ENCODE results near the gene ABCC9.

The ABCC9 gene

DNA sequence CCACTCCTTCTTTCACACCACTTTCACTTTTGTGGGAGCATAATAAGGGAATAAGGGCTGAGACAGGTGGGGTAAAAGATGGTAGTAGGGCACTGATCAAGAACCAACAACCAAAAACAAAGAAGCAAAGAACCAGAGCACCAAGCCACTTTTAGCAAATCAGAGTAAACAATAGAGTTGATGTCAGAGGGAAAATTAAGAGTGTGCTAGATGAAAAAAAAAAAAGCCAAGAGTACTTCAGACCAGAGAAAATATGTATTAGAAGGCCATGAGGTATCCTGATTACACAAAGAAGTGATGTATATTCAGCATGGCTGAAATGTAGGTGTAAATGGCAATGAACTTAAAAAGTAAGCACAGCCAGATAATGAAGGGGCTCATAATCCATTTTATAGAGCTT is 75.4 kb downstream of the ABCC9 start:
- DNase-seq = no peak

DNA sequence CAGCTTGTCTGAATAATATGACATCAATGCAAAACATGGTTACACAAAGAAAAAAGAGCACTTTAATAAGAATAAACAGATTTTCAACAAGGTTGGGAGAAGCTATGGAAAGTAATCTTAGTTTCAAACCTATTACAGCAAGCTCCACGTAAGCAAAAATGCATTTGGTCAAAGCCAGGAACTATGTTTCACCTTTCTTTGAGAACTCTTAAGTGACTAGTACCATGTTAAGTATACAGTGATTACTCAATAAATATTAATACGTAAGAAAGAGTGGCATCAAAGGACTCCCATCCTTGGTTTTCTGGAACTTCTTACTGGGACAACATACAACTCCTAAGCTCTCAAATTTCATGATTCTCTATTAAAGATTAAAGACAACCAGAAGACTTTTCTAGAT is 80.7 kb downstream of the ABCC9 start:
- DNase-seq = no peak

DNA sequence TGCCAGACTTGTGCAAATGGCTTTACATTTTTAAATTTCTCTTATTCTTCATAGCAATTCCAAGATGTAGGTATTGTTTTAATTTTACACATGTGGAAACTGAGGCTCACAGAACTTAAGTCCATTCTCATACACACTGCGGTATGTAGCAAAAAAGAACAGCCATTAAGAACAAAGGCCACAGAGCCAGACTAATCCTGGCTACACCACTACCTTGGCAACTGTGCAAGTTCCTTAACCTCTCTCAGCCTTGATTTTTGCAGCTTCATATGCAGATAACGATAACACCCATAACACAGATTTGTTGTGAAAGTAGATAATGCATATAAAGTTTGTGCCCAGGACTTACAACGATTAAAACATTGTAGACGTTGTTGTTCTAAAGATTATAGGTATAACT is 81.1 kb downstream of the ABCC9 start:
- no peak for DNase-seq

DNA sequence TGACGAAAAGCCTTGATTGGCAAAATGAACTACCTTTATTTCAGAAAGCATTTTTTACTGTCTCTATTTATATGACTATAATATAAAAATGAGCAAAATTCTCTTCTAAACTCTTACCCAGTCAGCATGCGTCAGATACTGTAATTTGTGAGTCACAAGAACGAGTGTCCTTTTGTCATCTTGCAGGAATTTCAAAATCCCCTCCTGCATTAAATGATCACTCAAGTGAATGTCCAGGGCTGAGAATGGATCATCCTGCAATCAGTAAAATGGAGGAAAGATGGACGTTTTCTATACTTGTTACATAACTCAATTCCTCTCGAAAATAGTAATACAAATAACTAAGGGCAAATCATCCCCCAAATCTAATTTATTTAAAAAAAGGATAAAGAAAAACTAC is 89.0 kb downstream of the ABCC9 start:
- DNase-seq = no peak

DNA sequence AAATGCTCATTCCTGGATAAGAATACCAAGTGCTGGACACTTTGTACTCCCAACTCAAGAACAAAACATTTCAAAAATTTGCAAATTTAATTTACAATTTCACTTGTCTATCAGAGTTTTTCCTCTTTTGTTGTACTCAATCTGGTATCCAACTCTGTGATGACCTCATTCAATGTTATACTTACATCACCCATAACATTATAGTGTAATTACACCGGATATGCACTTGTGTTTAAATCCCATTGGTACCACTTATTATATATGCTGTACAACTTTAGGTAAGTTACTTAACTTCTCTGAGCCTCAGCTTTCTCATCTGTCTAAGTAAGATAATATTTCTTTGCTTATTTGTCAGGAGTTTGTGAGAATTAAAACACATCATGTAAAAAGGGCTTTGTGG is 90.1 kb downstream of the ABCC9 start:
- no peak for DNase-seq

DNA sequence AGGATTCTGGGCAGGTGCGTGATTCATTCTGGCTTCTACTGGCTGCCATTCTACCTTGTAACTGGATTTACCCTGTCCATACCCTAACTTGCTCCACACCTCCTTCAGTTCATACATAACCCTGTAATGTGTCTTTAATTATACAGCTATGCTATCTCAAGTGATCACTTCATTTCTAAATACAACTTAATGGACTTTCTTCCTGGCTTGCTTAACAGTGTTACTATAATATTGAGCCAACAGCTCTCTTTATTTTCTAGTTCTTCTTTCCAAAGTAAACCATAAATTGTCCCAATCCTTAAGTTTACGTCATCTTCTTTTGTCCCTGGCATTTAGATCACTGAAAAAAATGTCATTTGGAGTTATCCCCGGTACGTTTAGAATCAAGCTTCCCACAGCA is 90.8 kb downstream of the ABCC9 start:
- DNase-seq = no peak

DNA sequence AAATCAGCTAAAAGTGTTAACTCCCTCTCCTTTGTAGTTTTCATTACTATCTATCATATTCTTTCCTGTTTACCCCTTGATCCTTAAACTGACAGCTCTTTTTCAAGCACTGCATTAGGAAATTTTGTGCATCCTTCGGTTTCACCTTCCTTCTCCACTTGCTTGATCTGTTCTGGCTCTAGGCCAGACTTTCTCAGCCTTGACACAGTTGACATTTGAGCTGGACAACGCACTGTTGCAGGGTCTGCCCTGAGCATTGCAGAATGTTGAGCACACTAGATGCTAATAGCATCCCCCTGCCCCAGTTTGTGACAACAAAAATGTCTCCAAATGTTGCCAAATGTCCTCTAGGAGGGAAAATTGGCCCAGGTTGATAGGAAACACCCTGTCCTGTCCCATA is 91.3 kb downstream of the ABCC9 start:
- no peak for DNase-seq

DNA sequence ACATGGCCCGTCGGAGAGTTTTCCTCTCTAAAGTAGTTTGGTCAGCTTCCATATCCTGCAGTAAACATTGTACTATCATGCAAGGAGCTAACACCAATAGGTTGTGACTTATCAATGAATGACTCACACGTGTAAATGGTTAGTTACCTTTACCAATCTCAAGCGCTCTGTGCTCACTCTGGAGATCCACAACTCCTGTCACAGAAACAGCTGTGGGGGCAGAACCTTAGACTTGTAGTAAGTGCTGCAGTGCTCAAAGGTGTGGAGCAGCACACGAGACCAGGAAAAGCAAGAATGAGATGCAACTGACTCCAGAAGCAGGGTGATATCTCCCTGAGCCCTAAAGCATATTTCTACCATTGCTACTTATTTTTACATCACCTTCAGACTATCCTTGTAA is 93.0 kb downstream of the ABCC9 start:
- DNase-seq = no peak

DNA sequence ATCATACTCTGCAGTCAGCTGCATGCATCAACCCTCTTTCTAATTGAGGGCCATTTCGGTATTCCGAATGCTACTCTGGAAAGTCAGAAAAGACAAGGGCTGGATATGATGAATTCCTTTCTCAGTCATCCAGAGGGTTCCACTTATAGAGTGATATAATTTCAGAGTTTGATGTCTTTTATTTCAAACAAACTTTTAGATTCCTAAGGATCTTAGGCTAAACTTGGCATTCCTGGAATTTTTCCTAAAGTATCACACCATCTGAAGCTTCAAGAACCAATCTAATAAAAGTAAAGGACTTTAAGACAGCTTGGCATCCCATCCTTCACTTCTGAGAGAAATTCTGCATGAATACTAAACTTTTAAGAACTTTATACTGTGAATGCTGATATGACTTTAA is 97.4 kb downstream of the ABCC9 start:
- DNase-seq = no peak

DNA sequence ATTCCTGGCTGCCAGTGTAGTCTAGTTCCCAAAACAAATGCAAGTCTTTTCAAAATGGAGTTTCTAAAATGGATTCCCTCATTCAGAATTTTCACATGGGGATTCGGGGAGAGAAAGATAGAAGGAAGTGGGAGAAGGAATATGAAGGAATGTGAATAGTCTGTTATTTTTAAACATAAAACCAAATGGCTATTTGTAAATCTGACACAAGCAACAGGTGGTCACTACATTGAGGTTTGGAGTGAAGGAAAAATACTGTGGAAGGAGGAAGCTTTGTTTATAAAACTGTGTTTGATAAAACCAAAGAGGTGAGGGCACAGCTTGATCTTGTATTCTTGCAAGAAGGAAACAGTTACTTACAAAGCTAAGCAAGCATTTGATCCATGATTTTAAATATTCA is 101.5 kb downstream of the ABCC9 start:
- DNase-seq = no peak

DNA sequence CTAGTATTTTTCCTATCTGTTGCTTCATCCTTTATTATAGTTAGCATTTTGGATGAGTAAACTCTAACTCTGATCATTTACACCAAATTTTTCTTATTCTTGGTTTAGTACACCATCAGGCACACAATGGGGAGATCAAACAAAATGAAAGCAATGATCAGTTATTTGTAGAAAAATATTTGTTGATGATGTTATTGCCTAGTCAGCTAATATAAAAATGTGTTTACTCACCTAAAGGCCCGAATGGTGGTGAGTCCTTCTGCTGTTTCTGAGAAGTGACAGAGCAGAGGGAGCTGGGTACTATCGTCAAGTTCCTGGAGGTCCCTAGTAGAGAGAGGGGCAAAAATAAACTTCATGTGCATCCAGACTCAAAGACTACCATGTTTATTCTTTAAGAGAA is 103.4 kb downstream of the ABCC9 start:
- no peak for DNase-seq

DNA sequence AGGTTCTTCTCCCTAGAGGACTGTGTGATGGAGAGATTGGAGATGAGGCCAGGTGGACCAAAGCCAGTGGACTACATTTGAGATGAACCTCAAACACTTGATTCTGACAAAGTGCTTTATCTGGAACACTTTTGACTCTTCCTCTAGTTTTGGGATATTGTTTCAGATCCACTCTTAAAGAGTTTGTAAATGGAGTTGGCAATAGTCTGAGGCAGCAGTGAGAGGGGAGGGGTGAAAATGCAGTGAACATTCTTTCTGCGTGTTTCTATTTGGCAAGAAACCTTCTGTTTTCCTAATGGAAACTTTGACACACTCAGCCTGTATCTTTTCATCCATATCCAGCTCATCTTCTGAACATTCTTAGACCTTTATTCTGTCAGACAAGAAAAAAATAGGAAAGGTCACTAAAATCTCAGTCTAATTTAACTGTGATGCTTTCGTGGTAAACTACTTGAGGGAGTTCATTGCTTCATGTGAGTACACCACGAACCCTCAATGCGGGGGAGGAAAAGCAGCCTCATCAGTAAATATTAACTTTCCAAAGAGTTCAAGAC is 109.4 kb downstream of the ABCC9 start:
- DNase-seq = no peak

DNA sequence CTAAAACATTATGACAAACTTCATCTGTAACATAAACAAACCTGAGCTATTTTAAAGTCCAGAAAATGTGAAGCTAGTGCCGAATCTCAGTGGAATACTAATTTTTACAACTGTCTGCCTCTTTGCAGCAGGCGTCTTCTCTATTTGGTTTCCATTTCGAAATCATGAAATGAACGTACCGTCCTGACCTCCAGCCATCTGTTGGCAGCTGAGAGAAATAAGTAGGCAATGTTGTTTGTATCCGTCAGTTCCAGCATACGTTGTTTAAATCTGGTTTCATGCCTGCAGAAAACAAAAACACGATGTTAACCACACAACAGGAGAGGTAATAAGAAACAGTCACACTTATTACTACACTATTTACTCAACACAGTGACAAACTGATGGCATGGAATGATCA is 112.4 kb downstream of the ABCC9 start:
- no peak for DNase-seq

DNA sequence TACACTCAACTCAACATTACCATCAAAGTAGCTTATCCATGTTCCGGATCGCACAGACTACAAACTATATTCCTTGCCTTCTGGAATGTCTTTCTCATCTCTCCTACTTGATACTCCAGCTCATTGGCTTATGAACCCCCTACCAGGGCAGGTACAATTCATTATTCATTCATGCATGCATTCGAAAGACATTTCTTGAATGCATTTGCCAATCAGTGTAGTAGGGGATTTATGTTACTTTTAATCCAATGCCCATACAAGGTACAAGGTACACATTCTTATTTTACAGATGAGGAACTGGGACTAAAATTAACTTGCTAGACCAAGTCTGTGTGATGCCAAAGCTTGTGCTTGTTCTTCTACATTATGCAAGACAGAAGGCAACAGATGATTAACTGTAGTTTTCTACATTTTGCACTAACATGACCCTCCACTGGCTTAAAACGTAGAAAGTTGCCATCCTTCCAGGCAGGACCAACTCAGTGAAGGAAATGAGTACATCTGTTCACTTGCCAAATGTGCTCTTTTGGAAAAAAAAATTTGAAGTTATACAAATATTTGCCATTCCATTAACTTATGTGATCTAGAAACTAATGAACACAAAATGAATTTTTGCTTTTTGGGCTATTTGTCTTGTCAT is 113.0 kb downstream of the ABCC9 start:
- no peak for DNase-seq

DNA sequence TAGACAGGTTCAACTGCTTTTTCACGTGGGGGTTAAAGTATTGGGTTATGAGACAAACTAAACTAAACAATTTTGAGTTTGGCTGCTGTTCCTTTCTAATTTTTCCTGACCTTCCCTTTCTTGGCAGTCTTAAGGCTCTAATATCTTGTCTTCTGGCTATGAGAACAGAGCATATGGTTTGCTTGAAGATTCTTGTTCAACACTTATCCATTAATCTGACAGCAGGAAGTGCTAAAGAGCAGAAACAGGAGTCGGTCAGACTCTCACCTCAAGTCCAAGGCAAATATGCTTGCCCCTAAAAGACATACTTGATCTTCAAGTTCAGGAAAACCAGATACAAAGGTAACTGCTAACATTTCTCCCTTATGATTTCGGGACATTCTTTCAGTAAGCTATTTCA is 114.1 kb downstream of the ABCC9 start:
- DNase-seq = no peak

DNA sequence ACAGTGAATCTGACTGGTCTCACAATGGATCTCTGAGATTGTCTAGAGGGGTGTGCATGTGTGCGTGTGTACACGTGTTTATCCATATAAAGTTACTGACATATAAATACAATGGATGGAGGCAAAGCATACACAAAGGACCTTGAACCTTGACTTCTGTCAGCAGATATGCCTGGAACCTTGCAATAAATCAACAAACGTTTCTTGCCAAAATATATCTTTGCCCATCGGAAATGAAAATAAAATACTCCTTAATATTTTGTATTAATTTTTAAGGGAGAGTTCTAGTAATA is 114.7 kb downstream of the ABCC9 start:
- DNase-seq = no peak

DNA sequence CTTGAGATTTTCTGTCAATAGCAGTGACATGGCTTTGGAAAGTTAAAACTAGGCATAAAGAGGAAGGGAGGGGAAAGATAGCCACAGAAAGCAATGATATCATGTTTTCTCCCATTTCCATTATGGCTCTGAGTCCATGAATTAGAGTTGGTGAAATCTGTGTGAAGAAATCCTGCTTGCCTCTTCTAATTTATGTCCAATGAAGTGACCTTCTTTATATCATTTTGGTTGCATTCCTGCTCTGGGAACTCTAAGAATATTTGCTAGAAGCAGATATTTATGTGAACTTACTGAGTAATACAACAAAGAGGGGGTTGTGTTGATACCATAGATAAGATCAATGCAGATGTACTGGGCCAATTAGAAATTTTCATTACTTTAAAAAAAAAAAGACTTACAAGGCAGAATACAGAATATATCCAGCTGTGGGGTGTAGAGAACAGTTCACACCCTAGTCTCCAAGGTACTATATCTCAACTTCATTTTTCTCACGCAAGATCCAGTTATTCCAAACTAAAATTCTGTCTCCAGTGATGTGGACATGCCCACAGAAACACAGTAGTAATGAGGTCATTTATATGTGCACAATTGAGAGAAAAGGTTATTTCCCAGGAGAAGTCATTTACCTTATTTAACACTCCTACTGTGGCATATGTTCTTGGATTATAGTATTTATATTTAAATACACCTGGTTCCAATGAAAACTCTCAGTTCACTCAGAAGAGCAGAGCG is 115.2 kb downstream of the ABCC9 start:
- DNase-seq = no peak

DNA sequence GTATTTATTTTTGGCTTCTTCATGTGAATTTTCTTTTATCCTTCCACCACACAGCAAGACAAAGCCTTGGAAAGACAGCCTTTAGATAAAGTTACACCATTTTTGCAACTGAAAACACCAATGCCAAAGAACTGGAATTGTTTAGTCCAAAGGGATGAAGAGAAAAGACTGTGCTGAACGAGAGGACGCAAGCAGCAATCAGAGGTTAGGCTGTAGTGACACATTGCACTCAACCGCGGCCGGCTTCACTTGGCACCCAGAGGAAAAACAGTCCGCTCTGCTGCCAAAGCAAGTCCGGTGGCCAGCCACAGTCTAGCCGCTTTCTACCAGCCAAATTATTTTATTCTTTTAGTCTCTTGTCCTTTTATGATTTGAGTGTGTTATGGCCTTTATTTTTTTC is 117.6 kb downstream of the ABCC9 start:
- no peak for DNase-seq

DNA sequence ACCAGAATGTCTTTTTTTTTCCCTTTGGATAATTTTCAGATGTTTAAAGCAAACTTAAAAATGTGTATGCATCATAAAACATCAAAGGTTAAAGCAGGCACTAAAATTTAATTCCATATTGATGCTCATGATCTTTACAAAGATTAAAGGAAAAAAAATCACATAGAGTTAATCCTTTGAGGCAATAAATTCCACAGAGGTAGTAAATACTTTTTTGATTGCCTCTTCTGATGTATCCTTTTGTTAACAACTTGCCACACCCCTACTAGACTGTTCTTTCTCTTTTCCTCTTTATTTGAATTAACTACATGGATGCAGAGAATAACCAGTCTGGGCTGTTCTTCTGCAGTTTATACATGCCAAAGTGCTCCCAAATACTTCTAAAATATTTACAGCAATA is 121.5 kb downstream of the ABCC9 start:
- DNase-seq = no peak

DNA sequence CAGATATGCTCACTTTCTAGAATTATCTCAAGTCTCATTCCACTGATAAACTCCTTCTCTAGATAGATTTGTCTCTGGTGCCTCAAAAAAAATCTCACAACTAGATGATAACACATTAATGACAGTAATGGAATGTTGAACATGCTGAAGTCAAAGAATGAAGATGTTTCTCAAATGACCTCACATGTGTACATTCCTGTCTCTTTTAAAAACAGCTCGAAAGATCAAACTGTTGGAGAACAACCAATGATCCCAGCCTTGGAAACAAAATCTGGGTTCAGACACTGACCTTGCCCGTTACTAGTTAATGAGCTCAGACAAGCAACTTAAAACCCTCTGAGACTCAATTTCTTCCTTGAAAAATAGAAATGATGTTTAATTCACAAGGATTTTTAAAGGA is 122.0 kb downstream of the ABCC9 start:
- no peak for DNase-seq

DNA sequence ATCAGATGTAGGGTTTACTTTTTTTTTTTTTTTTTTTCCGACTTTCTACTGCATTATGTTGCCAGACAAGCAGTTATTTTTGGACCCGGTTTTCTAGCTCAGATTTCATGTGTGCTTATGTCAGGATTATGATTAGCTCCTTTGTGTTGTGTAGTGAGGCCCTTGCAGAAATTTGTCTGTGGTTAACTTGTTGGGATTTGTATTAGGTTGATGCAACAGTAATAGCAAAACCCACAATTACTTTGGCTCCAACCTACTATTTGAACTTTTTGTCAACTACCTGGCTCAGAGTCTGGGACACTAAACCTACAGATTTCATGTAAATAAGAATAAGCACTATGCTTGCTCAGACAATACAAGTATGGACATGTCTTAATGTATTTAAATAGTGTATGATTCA is 122.6 kb downstream of the ABCC9 start:
- no peak for DNase-seq

DNA sequence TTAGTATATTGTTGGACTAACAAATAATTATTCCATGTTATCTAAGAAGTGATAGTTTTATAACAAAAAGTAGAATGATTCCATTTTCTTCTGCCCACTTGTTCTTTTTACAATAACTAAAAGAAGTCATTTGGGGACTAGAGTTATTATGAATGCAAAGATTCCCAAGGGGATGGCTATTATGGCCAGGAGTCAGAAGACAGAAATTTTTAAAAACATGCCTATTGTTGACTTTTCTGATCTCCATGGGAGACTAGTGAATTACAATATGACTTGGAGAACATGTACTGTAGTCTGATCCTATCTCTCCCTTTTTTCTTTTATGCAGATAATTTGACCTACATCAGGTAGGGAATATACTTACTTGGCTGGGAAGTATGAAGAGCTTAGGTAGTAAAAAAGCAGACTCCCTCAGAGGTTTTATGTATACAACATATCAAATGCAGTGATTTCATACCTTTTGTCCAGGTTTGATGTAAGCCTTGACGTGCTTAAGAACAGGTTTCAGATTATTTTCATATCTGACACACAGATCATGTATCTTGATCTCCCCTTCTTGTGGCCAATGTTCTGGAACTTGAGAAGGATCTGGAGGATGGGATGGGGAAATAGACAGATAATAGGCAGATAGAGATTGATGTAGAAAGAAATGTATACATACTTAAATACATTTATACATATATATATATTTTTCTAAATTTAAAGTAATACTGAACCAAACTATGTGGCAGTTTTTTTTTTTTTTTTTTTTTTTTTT is 125.7 kb downstream of the ABCC9 start:
- DNase-seq = no peak

DNA sequence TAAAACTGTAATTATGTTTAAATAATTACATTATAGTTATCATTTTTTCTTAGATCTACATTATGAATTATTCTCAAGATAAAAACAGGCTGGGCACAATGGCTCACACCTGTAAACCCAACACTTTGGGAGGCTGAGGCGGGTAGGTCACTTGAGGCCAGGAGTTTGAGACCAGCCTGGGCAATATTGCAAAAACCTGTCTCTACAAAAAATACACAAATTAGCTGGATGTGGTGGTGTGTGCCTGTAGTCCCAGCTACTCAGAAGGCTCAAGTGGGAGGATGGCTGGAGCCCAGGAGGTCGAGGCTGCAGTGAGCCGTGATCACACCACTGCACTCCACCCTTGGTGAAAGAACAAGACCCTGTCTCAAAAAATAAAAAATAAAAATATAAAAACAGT is 126.4 kb downstream of the ABCC9 start:
- no peak for DNase-seq

DNA sequence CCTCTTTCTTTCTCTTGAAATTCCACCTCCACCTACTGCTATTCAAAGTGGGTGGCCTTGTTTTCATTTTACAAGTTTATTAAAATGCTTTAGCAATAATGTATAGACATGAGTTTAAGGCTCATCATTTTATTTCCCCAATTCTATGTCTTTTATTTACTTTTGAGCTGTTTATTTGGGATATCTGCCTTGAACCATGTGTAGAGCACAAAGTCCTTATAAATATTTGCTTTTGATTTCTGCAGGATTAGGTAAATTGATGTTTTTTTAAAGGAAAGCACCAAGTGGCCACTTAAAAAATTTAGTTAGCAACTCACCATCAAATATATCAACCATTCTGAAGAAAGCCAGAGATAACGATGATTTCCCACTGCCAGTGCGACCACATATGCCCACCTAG is 126.9 kb downstream of the ABCC9 start:
- no peak for DNase-seq

Measured in DMS 273 treated with DMSO at 0.1 percent for 48 hours (cell line).